Measurements from ENCODE around the gene ERMP1. TPM values are rescaled to one million over a fixed set of nuclear protein-coding genes. Genes with fewer than 3 reads are reported as not detected.

ERMP1 gene
- total and polyA plus RNA-seq, 2 donors (not counting 3 experiments of a cell fraction or from before 2014, with no cell fraction given), result 9.7 to 16.6 TPM

GRCh38 chr9:5854063-5854790 lies 21.3 kb upstream of the ERMP1 start:
- dilution Hi-C loops (cut with MboI; ENCODE audit: extremely low pct_ligation_motif_present, low sequenced_read_pairs) (no loop called here), intact Hi-C loops (cut with micrococcal nuclease) (no loop called here)
- H3K9ac ChIP-seq (replicated peaks; ENCODE audit: extremely low read depth, insufficient read depth, low read length), result no peak overlapping the region
- no peaks in the 10 kb centered on the region for H3K79me2 ChIP-seq (ENCODE audit: control insufficient read depth, insufficient read depth, low read length)
- no peak overlapping the region for H3K4me2 ChIP-seq (ENCODE audit: insufficient read depth, low read length)
- TF ChIP-seq FOS (IDR thresholded peaks at IDR 0.05; ENCODE audit: borderline replicate concordance, insufficient read depth, low read length), result no peak
- TF ChIP-seq CTCF (IDR thresholded peaks at IDR 0.05; ENCODE audit: extremely low read depth in 1 of 2, insufficient read depth in 1 of 2, low read depth in 1 of 2, low read length in 2 of 2), result no peak
- TF ChIP-seq POLR2A (IDR thresholded peaks at IDR 0.05; ENCODE audit: low read depth, low read length), result no peak
- TF ChIP-seq MAX (IDR thresholded peaks at IDR 0.05; ENCODE audit: insufficient read depth, insufficient read length), result no peak
- no peak for TF ChIP-seq EZH2 (IDR thresholded peaks at IDR 0.05; ENCODE audit: borderline replicate concordance, low read depth, low read length, severe bottlenecking)
- no peak for TF ChIP-seq JUN (IDR thresholded peaks at IDR 0.05; ENCODE audit: borderline replicate concordance, insufficient read depth, insufficient read length, low read depth)
- TF ChIP-seq MYC (IDR thresholded peaks at IDR 0.05; ENCODE audit: low read depth, low read length), result no peak
- TF ChIP-seq POLR2AphosphoS5 (IDR thresholded peaks at IDR 0.05; ENCODE audit: insufficient read depth, low read depth, low read length), result no peak
- no peak for TF ChIP-seq GATA2 (IDR thresholded peaks at IDR 0.05; ENCODE audit: insufficient read depth, insufficient read length, low read depth, low read length)
- H4K20me1 ChIP-seq (replicated peaks; ENCODE audit: control insufficient read depth, extremely low read depth, insufficient read depth, low read length), result no peaks in the 10 kb centered on the region
- BruUV-seq (replicated peaks), result no TSS peak
- ChIA-PET POLR2A (interaction anchor here (0.6 kb wide), 1 partner anchor 11 kb away, joined by 7 read pairs; no protein-coding TSS in a partner anchor), CTCF (interaction anchor here (1.1 to 2.6 kb wide), 2 partner anchors 18 to 32 kb away, joined by 4 to 11 read pairs; no protein-coding TSS in a partner anchor)
- H3K27me3 ChIP-seq (ENCODE audit: control insufficient read depth in 2 of 2, insufficient read depth in 2 of 2, low read length in 2 of 2), result peaks cover 3 to 9% of the 10 kb centered on the region in 2 experiments
- H2AFZ ChIP-seq (ENCODE audit: low read depth, low read length), result no peak overlapping the region
- H3K9me1 ChIP-seq (replicated peaks; ENCODE audit: control insufficient read depth, extremely low read depth, insufficient read depth, low read length), result no peaks in the 10 kb centered on the region
- FAIRE-seq (no peak), DNase-seq (ENCODE audit: low read depth, low spot score) (no peak)
- H3K27ac ChIP-seq (ENCODE audit: insufficient read depth, low read depth, low read length), result no peak overlapping the region
- H3K4me1 ChIP-seq (ENCODE audit: control insufficient read depth, extremely low read depth, insufficient read depth, low read length), result no peaks in the 10 kb centered on the region
- H3K36me3 ChIP-seq (ENCODE audit: control insufficient read depth in 2 of 2, extremely low read depth in 1 of 2, insufficient read depth in 2 of 2, low read length in 2 of 2), result no peaks in the 10 kb centered on the region
- H3K4me3 ChIP-seq (replicated peaks in 1 of 3; ENCODE audit: insufficient read depth in 1 of 3, low read depth in 1 of 3, low read length in 3 of 3), result no peak overlapping the region
- H3K9me3 ChIP-seq (replicated peaks; ENCODE audit: control insufficient read depth, insufficient read depth, low read length), result no peaks in the 10 kb centered on the region

Data from endothelial cell of umbilical vein (primary cell).